Esophagus squamous epithelium (tissue), 4 donors: ENCODE measurements around the gene PTPRD.

Experiments
- CTCF ChIP-seq, 6 experiments: fragments of 450-650 bp in 4 of 6; fragments of 200-600 bp in 2 of 6; sonication (generic) in 2 of 6; IDR thresholded peaks; one replicate each; pipeline ENCODE4 v1.5.1; 2016 to 2019; ENCODE audit warnings: antibody characterized with exemption in 6 of 6, mild to moderate bottlenecking in 4 of 6, moderate library complexity in 4 of 6
- POLR2A ChIP-seq, 4 donors: fragments of 450-650 bp; IDR thresholded peaks; one replicate each; pipeline ENCODE4 v1.6.1; 2017; ENCODE audit warnings: antibody characterized with exemption in 4 of 4, mild to moderate bottlenecking in 4 of 4, moderate library complexity in 3 of 4

GRCh38 chr9:8784838-8785237, 1828.0 kb downstream of the PTPRD start:
- TF ChIP-seq CTCF (IDR thresholded peaks at IDR 0.05) (no peak), POLR2A (IDR thresholded peaks at IDR 0.05) (no peak)
